PC-3 (cell line): ENCODE results near the gene MINK1.

Experiments used
- EZH2 ChIP-seq: fragments of 300-600 bp; sonication (generic); IDR thresholded peaks from one replicate; pipeline ENCODE4 v1.6.1; 2017; ENCODE audit warnings: antibody characterized with exemption, mild to moderate bottlenecking, low read length; ENCODE audit not compliant: unreplicated experiment
- EZH2phosphoT487 ChIP-seq: fragments of 300-600 bp; sonication (generic); IDR thresholded peaks from 2 replicates; pipeline ENCODE4 v1.6.1; 2018; ENCODE audit warnings: mild to moderate bottlenecking, antibody characterized with exemption, low read length, borderline replicate concordance
- TF ChIP-seq, protein P1 (sequence below): fragments of 300-600 bp; sonication (generic); conservative IDR thresholded peaks from 2 replicates; pipeline ENCODE4 v1.5.1; 2017; ENCODE audit warnings: antibody characterized with exemption, low read depth, mild to moderate bottlenecking, low read length

- TF ChIP-seq, protein P1, sequence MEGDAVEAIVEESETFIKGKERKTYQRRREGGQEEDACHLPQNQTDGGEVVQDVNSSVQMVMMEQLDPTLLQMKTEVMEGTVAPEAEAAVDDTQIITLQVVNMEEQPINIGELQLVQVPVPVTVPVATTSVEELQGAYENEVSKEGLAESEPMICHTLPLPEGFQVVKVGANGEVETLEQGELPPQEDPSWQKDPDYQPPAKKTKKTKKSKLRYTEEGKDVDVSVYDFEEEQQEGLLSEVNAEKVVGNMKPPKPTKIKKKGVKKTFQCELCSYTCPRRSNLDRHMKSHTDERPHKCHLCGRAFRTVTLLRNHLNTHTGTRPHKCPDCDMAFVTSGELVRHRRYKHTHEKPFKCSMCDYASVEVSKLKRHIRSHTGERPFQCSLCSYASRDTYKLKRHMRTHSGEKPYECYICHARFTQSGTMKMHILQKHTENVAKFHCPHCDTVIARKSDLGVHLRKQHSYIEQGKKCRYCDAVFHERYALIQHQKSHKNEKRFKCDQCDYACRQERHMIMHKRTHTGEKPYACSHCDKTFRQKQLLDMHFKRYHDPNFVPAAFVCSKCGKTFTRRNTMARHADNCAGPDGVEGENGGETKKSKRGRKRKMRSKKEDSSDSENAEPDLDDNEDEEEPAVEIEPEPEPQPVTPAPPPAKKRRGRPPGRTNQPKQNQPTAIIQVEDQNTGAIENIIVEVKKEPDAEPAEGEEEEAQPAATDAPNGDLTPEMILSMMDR: no peak
- TF ChIP-seq EZH2: no peak
- no peak for TF ChIP-seq EZH2phosphoT487
Observed at GRCh38 chr17:4938688-4939545, 105.8 kb downstream of the MINK1 start.
